ENCODE results near the gene ABCB6.

Gene ABCB6

GRCh38 chr2:219245148-219245898 lies 26.6 kb upstream of the ABCB6 start, which contains the start of the genes GLB1L and STK16:
Gene GLB1L, minus strand, starts transcription at chr2:219245444. Its CDS starts 1,871 bp downstream, at chr2:219243573.
Gene STK16, plus strand, starts transcription at chr2:219245479. Its CDS starts 521 bp downstream, at chr2:219246000.
- peak; percentile 95 for DNase-seq

GRCh38 chr2:219244789-219245147 lies 26.0 kb upstream of the ABCB6 start:
- DNase-seq, result no peak

- DNase-seq, result no peak
Observed at GRCh38 chr2:219243291-219243761, 24.6 kb upstream of the ABCB6 start.

GRCh38 chr2:219234331-219234730 lies 15.6 kb upstream of the ABCB6 start:
- no peak for DNase-seq

GRCh38 chr2:219230059-219230540 lies 11.3 kb upstream of the ABCB6 start:
- peak; percentile 59 for DNase-seq

GRCh38 chr2:219229305-219230058 lies 10.7 kb upstream of the ABCB6 start, which contains the start of the genes ANKZF1 and ATG9A:
Gene ANKZF1, plus strand, starts transcription at chr2:219229806. Its CDS starts 452 bp downstream, at chr2:219230258.
Gene ATG9A, minus strand, starts transcription at chr2:219229636. Its CDS starts 1,612 bp downstream, at chr2:219228024.
- DNase-seq, result peak; percentile 99

- peak; percentile 48 for DNase-seq
Observed at GRCh38 chr2:219228911-219229304, 10.2 kb upstream of the ABCB6 start.

GRCh38 chr2:219228041-219228910 lies 9.5 kb upstream of the ABCB6 start:
- DNase-seq, result peak; percentile 39

GRCh38 chr2:219225350-219225749 lies 6.6 kb upstream of the ABCB6 start:
- DNase-seq, result peak; percentile 44

GRCh38 chr2:219223831-219224610 lies 5.3 kb upstream of the ABCB6 start:
- no peak for DNase-seq

GRCh38 chr2:219221957-219222518 lies 3.3 kb upstream of the ABCB6 start:
- DNase-seq, result no peak

- DNase-seq, result no peak
Observed at GRCh38 chr2:219220652-219221402, 2.1 kb upstream of the ABCB6 start.

- no peak for DNase-seq
Observed at GRCh38 chr2:219219784-219220532, 1.2 kb upstream of the ABCB6 start.

- no peak for DNase-seq
Observed at GRCh38 chr2:219218217-219218731, 484 bp downstream of the ABCB6 start.

- no peak for DNase-seq
Observed at GRCh38 chr2:219216535-219216915, 2.2 kb downstream of the ABCB6 start.

GRCh38 chr2:219215871-219216534 lies 2.8 kb downstream of the ABCB6 start:
- no peak for DNase-seq

GRCh38 chr2:219214786-219215185 lies 4.0 kb downstream of the ABCB6 start:
- DNase-seq, result no peak

- no peak for DNase-seq
Observed at GRCh38 chr2:219214141-219214540, 4.6 kb downstream of the ABCB6 start.

GRCh38 chr2:219213486-219214071 lies 5.2 kb downstream of the ABCB6 start:
- DNase-seq, result no peak
